NT2/D1 (cell line): Measurements from ENCODE around the gene R3HDM4.

ENCODE experiments used
- DNase-seq: peaks from one replicate; pipeline ENCODE4 v3.0.0-alpha.2; 2011; ENCODE audit warnings: low read depth, low spot score
- H3K27me3 ChIP-seq: 2 replicates; pipeline ENCODE4 v1.6.0; 2011; ENCODE audit warnings: mild to moderate bottlenecking; ENCODE audit not compliant: insufficient read length, insufficient read depth
- H3K36me3 ChIP-seq: 2 replicates; pipeline ENCODE4 v1.6.1; 2011; ENCODE audit warnings: mild to moderate bottlenecking, low read length, mixed read lengths; ENCODE audit not compliant: insufficient read depth, insufficient read length
- H3K4me1 ChIP-seq: 2 replicates; pipeline ENCODE4 v1.5.1; 2011; ENCODE audit not compliant: insufficient read depth, insufficient read length
- H3K4me3 ChIP-seq: 2 replicates; pipeline ENCODE4 v1.5.1; 2011; ENCODE audit warnings: low read depth; ENCODE audit not compliant: insufficient read length
- H3K9ac ChIP-seq: 2 replicates; pipeline ENCODE4 v1.6.0; 2011; ENCODE audit warnings: low read depth; ENCODE audit not compliant: insufficient read length
- H3K9me3 ChIP-seq: 2 replicates; pipeline ENCODE4 v1.5.1; 2011; ENCODE audit warnings: mild to moderate bottlenecking, low read length; ENCODE audit not compliant: insufficient read depth
- SUZ12 ChIP-seq: IDR thresholded peaks from 2 replicates; pipeline ENCODE4 v1.6.1; 2011; ENCODE audit not compliant: insufficient read length, insufficient read depth; ENCODE audit errors: extremely low read depth
- YY1 ChIP-seq: IDR thresholded peaks from 2 replicates; pipeline ENCODE4 v1.6.1; 2011; ENCODE audit not compliant: insufficient read length, insufficient read depth
- ZNF274 ChIP-seq: IDR thresholded peaks from 2 replicates; pipeline ENCODE4 v1.6.1; 2011; ENCODE audit warnings: mild to moderate bottlenecking, low read depth, low read length

Gene R3HDM4

GRCh38 chr19:862581-863314, 50.3 kb downstream of the R3HDM4 start:
- Histone ChIP-seq H3K36me3 (peaks cover 6% of the 10 kb centered on the region), H3K4me1 (peaks cover 24% of the 10 kb centered on the region), H3K4me3 (no peak overlapping the region), H3K9me3 (no peaks in the 10 kb centered on the region), H3K9ac (no peak overlapping the region), H3K27me3 (no peaks in the 10 kb centered on the region)
- TF ChIP-seq YY1, result no peak
- no peak for TF ChIP-seq ZNF274
- no peak for TF ChIP-seq SUZ12
- peak; percentile 39 for DNase-seq

GRCh38 chr19:861756-862580, 51.1 kb downstream of the R3HDM4 start:
- H3K9me3 ChIP-seq, result no peaks in the 10 kb centered on the region
- no peaks in the 10 kb centered on the region for H3K27me3 ChIP-seq
- H3K9ac ChIP-seq, result peak overlapping the region; percentile 50
- peak overlapping the region; percentile 28 for H3K4me3 ChIP-seq
- peaks cover 3% of the 10 kb centered on the region for H3K36me3 ChIP-seq
- peaks cover 18% of the 10 kb centered on the region for H3K4me1 ChIP-seq
- DNase-seq, result peak; percentile 77
- TF ChIP-seq SUZ12, result no peak

- H3K4me1 ChIP-seq, result peaks cover 17% of the 10 kb centered on the region
- H3K27me3 ChIP-seq, result no peaks in the 10 kb centered on the region
- H3K4me3 ChIP-seq, result peak overlapping the region; percentile 28
- H3K9ac ChIP-seq, result peak overlapping the region; percentile 50
- H3K9me3 ChIP-seq, result no peaks in the 10 kb centered on the region
- no peak for DNase-seq
- TF ChIP-seq YY1, result no peak
- no peak for TF ChIP-seq ZNF274
- no peak for TF ChIP-seq SUZ12
- H3K36me3 ChIP-seq, result peaks cover 3% of the 10 kb centered on the region
Observed at GRCh38 chr19:861141-861755, 51.8 kb downstream of the R3HDM4 start.

- Histone ChIP-seq H3K9me3 (no peaks in the 10 kb centered on the region), H3K4me3 (peak within 1 kb of the TSS; percentile 73), H3K4me1 (peaks cover 16% of the 10 kb centered on the region), H3K36me3 (no peaks in the 10 kb centered on the region), H3K27me3 (no peaks in the 10 kb centered on the region), H3K9ac (peak within 1 kb of the TSS; percentile 82)
- TF ChIP-seq SUZ12 (no peak), ZNF274 (no peak), YY1 (no peak)
- no peak for DNase-seq
Observed at GRCh38 chr19:858868-859843, 53.9 kb downstream of the R3HDM4 start, which contains the start of gene CFD. Gene CFD (plus strand): TSS chr19:859664. CDS start chr19:859690, 26 bp downstream.

GRCh38 chr19:858284-858683, 54.7 kb downstream of the R3HDM4 start:
- H3K36me3 ChIP-seq, result no peaks in the 10 kb centered on the region
- H3K4me1 ChIP-seq, result peaks cover 16% of the 10 kb centered on the region
- no peaks in the 10 kb centered on the region for H3K27me3 ChIP-seq
- TF ChIP-seq ZNF274, result no peak
- no peak for TF ChIP-seq YY1
- no peak for TF ChIP-seq SUZ12
- H3K4me3 ChIP-seq, result no peak overlapping the region
- no peak for DNase-seq
- H3K9ac ChIP-seq, result no peak overlapping the region
- no peaks in the 10 kb centered on the region for H3K9me3 ChIP-seq

GRCh38 chr19:855566-856120, 57.4 kb downstream of the R3HDM4 start:
- Histone ChIP-seq H3K36me3 (no peaks in the 10 kb centered on the region), H3K9ac (no peak overlapping the region), H3K4me1 (peaks cover 13% of the 10 kb centered on the region), H3K9me3 (no peaks in the 10 kb centered on the region), H3K4me3 (no peak overlapping the region), H3K27me3 (no peaks in the 10 kb centered on the region)
- DNase-seq, result no peak
- TF ChIP-seq ZNF274 (no peak), YY1 (no peak), SUZ12 (no peak)
